HL-60 (cell line): ENCODE measurements around the gene GADD45A.

ENCODE experiments used
- POLR2AphosphoS5 ChIP-seq: IDR thresholded peaks from 2 replicates; pipeline ENCODE4 v1.6.1; 2012; ENCODE audit warnings: low read depth
- TF ChIP-seq, protein P1 (sequence below): IDR thresholded peaks from one replicate; pipeline ENCODE4 v1.5.1; 2011; ENCODE audit warnings: low read length, control low read depth, inconsistent platforms; ENCODE audit not compliant: insufficient read depth

DNA sequence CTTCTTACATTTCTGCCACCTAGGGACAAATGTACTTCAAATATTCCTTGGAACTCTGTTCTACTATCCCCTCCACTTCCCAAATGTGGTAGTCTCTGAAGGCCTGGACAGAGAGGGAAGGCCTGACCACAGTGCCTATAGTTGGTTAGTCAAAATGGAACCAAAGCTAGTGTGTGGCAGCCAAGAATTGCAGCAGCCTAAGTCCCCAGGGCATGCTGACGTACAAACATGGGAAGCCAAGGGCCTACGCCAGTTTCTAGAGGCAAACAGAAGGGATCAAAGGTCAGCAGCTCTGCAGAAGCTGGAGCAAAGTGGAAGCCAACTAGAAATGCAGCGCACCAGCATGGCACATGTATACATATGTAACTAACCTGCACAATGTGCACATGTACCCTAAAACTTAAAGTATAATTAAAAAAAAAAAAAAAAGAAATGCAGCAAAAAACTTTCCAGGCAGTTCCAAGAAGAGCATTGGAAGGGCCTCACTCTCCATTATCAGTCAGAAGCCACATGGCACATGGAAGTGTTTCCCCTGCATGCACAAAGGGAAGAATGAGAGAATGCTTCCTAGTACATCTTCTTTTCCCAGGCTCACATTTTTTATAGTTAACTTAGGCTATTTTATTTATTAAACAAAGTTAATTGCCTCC is 39.4 kb upstream of the GADD45A start:
- TF ChIP-seq, protein P1, sequence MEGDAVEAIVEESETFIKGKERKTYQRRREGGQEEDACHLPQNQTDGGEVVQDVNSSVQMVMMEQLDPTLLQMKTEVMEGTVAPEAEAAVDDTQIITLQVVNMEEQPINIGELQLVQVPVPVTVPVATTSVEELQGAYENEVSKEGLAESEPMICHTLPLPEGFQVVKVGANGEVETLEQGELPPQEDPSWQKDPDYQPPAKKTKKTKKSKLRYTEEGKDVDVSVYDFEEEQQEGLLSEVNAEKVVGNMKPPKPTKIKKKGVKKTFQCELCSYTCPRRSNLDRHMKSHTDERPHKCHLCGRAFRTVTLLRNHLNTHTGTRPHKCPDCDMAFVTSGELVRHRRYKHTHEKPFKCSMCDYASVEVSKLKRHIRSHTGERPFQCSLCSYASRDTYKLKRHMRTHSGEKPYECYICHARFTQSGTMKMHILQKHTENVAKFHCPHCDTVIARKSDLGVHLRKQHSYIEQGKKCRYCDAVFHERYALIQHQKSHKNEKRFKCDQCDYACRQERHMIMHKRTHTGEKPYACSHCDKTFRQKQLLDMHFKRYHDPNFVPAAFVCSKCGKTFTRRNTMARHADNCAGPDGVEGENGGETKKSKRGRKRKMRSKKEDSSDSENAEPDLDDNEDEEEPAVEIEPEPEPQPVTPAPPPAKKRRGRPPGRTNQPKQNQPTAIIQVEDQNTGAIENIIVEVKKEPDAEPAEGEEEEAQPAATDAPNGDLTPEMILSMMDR = no peak
- no peak for TF ChIP-seq POLR2AphosphoS5
